AML-193 (cell line): ENCODE data around the gene MAPKAPK5.
"Not testable (repeated sequence)": the region's sequence is repeated elsewhere in the genome, so short reads cannot be mapped to it uniquely, and the experiment has no call there.

Source experiments
- DNase-seq, 2 experiments: peaks; one replicate each; lab custom pipeline; 2025; lab: John Stamatoyannopoulos, UW

MAPKAPK5 gene

DNA sequence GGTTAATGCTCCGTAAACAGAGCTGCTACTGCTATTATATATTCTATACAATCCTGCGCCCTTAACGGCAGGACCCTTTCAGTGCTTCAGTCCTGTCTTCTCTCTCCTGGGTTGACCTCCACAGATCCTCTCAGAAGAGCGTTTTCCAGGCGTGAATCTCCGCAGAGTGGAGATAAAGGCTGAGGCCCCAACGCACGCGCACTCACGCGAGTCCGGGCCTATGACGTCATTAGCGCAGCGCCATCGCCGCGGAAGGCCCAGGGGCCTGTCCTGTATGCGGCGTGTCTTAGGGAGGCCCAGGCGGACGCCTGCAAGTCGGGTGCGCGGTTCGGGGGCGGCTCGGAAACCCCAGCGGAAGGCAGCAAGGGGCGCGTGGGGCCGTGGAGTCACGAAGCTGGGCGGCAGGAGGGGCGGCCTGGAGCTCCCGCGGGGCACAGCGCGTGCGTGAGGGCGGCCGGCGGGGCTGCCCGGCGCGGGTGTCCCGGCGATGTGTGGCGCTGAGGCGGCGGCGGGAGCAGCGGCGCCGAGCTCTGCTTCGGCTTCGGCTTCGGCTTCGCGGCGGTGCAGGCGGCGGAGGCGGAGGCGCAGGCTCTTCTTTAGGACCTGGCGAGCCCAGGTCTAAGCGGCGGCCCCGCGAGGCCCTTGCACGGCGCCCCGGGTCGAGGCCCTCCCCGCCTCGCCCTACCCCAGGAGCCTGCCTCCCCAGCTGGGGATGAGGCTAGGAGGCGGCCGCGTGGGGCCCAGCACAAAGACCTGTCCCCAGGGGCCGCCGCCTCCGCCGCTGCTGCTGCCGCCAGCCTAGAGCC is at the start of gene MAPKAPK5:
TSS of gene MAPKAPK5 (plus strand) at position 479 of the 806 bp plus-strand sequence. CDS start 506 bp downstream, outside the sequence.
- peak; percentile 78 to 82 for DNase-seq

GRCh38 chr12:111792856-111793235 is 49.2 kb upstream of the MAPKAPK5 start:
- no peak for DNase-seq

GRCh38 chr12:111798182-111798581 is 43.8 kb upstream of the MAPKAPK5 start:
- DNase-seq = no peak

DNA sequence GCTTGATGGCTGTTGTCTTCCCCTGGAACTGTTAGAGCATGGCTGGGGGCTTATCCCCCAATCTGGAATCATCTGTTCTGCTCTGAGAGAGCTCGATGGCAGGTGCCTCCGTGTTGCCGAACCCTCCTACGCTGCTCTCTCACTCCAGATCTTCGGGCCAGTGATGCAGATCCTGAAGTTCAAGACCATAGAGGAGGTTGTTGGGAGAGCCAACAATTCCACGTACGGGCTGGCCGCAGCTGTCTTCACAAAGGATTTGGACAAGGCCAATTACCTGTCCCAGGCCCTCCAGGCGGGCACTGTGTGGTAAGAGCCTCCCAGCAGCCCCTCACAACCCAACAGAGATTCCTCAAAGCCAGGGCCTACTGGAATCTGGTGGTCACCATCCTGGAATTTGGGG is 42.3 kb upstream of the MAPKAPK5 start:
- no peak for DNase-seq

- no peak for DNase-seq
Measured at GRCh38 chr12:111803038-111803626, 38.9 kb upstream of the MAPKAPK5 start.

DNA sequence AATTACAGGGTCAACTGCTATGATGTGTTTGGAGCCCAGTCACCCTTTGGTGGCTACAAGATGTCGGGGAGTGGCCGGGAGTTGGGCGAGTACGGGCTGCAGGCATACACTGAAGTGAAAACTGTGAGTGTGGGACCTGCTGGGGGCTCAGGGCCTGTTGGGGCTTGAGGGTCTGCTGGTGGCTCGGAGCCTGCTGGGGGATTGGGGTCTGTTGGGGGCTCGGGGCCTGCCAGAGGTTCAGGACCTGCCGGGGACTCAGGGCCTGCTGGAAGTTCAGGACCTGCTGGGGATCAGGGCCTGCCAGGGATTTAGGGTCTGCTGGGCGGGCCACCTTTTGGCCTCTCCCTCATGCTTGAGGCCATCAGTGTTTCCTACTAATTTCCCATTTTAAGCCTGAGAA is 38.2 kb upstream of the MAPKAPK5 start:
- no peak for DNase-seq

DNA sequence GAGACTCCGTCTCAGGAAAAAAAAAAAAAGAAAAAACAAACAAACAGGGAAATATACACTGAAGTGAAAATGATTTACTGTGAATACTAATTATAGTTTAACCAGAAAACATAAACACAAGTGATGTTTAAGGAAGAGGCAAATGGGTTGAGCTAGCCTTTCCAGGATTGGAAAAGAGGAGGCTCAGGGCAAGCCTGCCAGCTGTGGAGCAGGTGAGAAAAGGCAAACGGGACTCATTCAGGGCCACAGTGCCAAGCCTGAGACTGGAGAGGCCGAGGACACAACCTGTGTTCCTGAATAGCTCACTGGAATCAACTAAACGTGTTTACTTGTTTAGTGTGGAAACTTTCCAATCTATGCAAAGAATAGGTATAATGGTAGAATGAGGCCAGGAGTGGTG is 35.7 kb upstream of the MAPKAPK5 start:
- no peak for DNase-seq

DNA sequence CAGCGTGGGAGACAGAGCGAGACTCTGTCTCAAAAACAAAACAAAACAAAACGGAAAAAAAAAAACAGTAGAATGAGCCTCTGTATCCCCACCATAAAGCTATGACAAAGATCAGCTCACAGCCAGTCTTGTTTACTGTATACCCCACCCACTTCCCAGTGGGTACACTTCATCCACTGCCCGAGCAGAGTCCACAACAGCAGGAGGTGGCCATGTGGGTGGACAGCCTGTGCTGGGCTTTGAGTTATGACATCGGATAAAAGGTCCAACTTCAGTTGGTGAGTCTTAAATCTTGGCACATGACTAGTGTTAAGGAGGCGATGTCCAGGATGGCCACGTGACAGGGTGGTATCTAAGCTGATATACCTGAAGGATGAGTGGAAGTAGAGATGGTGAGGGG is 34.8 kb upstream of the MAPKAPK5 start:
- no peak for DNase-seq

DNA sequence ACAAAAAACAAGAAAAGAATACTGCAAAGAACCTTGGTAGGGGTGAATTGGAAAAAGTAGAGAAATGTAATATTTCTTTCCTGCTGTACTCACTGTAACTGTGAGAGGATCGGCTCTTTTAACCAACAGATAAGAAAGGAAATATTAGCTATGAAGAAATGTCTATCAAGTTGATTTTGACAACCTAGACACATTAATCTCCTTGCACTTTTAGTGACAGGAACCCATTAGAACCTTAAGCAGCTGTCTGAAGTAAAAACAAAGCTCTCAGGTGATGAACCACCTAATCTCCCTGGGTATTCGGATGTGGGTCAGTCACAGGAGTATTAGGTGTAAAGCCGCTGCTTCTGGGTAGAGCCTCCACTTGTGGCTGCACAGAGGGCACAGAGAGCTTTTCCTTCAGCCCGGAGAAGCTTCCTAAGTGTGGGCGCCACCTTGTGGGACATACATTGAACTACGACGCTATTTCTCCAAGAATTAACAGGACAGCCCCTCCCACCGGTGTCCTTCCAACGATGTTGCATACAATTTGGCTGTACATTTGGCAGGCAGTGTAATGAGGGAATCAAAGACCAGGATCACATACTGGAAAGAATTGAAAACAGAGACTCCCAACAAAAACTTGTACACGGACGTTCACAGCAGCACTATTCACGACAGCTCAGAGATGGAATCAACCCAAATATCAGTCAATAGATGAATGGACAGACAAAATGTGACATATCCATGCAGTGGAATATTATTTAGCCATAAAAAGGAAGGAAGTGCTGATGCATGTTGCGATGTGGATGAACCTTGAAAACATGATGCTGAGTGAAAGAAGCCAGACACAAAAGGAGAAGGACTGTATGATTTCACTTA is 28.9 kb upstream of the MAPKAPK5 start:
- peak; percentile 75 to 78 for DNase-seq

DNA sequence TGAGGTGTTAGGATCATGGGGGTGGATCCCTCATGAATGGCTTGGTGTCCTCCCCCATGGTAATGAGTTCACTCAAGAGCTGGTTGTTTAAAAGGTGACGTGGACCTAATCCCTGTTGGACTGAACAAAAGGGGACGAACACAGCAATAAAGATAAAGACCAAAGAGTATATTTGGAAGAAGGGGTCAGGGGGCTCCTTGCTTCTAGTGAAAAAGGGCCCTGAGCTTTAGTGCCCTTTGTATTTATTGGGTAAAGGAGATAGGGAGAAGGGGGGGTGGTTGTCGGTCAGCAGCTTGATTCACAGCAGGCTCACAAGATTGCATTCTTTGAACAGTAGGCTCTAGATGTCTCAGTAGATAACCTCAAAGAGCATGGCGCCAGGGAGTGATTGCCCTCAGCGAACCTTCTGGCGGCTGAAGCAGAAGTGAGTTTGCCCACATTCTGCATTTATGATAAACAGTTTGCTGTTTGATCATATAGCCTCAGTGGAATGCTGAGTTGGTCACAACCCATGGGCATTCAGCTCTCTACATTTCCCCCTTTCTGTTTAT is 25.9 kb upstream of the MAPKAPK5 start:
- no peak for DNase-seq

GRCh38 chr12:111816898-111817297 is 25.1 kb upstream of the MAPKAPK5 start:
- DNase-seq = not testable (repeated sequence)

DNA sequence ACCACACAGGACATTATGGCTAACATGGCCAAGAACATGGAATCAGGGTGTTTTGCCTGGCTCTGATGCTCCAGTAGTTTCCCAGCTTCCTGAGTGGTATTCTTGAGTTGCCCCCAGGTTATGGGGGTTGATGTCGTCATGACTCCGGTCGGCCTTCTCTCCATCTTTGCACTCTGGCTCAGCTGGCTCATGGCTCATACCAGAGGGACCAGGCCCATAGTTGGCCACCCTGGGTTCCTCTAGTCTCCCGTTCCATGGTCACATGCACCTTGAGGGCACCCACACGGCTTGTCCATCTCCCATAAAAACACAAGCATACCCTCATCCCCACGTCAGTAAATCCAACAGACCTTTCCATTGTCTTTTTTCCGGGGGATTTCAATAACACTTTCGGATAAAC is 23.7 kb upstream of the MAPKAPK5 start:
- DNase-seq = no peak

DNA sequence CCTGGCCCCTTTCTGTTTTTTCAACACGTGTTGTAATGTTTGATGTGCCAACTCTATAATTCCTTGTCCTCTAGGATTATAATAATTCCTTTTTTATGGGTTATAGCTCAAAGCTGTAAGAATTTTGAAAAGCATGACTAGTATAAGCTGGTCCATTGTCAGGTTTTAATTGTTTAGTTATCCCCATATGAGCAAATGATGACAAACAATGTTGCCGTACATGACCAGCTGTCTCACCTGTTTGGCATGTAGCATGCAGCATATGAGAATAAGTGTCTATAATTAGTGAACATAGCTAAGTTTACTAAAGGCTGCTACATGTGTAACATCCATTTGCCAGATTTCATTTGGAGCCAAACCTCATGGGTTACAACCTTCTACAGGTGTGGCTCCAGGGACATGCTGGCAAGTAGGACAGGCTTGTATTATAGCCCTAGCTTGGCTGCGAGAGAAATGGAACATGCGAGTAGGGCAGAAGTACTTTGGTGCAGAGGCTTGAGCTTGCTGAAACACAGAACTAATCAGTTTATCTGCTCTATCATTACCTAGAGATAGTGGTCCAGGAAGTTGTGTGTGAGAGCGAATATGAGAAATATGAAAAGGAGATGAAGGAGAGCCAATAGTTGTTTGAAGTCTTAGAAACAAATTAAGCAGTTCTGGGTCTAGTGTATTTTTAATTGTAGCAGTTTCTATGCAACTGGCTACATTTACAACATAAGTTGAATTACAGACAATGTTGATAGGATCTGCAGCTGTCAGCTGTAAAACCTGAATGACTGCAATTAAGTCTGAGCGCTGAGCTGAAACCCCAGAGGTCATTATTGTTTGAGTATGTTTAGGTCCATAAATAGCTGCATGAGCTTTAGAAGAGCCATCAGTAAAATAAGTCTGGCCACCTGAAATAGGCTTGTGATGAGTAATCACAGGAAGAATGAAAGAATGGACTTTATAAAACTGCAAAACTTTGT is 22.6 kb upstream of the MAPKAPK5 start:
- no peak for DNase-seq

DNA sequence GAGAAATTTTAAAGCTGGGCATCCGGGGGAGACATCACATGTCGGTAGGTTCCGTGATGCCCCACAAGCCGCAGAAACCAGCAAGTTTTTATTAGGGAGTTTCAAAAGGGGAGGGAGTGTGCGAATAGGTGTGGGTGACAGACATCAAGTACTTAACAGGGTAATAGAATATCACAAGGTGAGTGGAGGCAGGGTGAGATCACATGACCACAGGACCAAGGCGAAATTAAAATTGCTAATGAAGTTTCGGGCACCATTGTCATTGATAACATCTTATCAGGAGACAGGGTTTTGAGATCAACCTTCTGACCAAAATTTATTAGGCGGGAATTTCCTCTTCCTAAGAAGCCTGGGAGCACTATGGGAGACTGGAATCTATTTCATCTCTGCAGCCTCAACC is 21.2 kb upstream of the MAPKAPK5 start:
- DNase-seq = not testable (repeated sequence)

- no peak for DNase-seq
Measured at GRCh38 chr12:111822886-111823285, 19.1 kb upstream of the MAPKAPK5 start.

DNA sequence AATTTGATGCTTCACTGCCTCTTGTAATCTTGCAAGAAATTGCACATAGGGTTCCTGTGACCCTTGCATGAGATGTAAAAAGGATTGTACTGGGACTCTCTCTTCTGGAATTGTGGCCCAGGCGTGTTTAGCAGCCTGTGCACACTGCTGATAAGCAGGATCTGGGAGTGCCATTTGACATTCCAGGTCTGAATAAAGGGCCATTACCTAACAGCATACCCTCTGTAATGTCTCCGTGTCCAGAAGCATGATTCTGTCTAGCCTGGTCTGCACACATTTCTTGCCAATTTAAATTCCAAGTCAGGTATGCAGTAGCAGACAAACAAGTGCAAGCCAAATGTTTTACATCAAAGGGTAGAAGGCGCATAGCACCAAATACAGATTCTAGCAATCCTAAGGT is 18.1 kb upstream of the MAPKAPK5 start:
- no peak for DNase-seq

GRCh38 chr12:111824312-111824711 is 17.7 kb upstream of the MAPKAPK5 start:
- peak in 1 of 2 experiments; percentile 6 for DNase-seq

DNA sequence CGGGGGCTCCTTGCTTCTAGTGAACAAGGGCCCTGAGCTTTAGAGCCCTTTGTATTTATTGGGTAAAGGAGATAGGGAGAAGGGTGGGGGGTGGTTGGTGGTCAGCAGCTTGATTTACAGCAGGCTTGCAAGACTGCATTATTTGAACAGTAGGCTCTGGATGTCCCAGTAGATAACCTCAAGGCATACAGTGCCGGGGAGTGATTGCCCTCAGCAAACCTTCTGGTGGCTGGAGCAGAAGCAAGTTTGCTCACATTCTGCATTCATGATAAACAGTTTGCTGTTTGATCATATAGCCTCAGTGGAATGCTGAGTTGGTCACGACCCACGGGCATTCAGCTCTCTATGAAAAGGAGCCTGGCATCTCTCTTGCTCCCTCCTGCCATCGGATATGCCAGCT is 16.5 kb upstream of the MAPKAPK5 start:
- DNase-seq = no peak

DNA sequence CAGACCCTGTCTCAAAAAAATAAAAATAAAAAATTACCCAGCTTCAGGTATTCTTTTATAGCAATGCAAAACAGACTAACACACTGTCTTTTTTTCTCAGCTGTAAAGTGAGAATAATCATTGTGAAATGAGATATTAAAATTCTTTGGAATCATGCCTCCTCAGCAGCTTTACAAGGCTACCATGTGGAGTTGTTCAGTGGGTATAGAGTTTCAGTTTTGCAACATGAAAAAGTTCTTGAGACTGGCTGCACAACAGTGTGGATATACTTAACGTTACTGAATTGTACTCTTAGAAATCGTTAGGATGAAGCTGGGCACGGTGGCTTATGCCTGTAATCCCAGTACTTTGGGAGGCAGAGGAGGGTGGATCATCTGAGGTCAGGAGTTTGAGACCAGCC is 15.7 kb upstream of the MAPKAPK5 start:
- no peak for DNase-seq

GRCh38 chr12:111826992-111827391 is 15.0 kb upstream of the MAPKAPK5 start:
- no peak for DNase-seq

DNA sequence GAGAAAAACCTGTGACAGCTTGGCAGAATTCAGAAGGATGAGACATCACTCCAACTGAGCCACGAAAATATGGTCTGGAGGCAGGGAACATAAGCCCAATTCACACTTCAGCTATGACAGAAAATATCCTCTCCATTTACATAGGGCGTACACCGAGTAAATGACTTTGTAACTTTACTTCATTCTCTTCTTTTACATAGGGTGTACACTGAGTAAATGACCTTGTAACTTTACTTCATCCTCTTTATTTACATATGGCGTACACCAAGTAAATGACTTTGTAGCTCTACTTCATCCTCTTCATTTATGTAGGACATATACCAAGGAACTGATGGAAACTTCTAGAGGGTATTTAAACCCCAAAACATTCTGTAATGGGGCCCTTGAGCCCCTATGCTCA is 14.1 kb upstream of the MAPKAPK5 start:
- no peak for DNase-seq
